ENCODE measurements around the gene NME9. TPM values are rescaled to one million over a fixed set of nuclear protein-coding genes. Genes with fewer than 3 reads are reported as not detected.

Gene NME9
- total RNA-seq, 1 experiment from 2014 or later: not detected

GRCh38 chr3:138297876-138298275 is 31.8 kb downstream of the NME9 start (continued):
- TF ChIP-seq HMGXB4 (CRISPR knock-in tag; IDR thresholded peaks at IDR 0.05) (no peak), ZNF281 (CRISPR knock-in tag; IDR thresholded peaks at IDR 0.05) (no peak), ETV6 (CRISPR knock-in tag; IDR thresholded peaks at IDR 0.05) (no peak), E2F4 (CRISPR knock-in tag; IDR thresholded peaks at IDR 0.05; ENCODE audit: borderline replicate concordance, low read depth) (no peak), CREM (CRISPR knock-in tag; IDR thresholded peaks at IDR 0.05) (no peak), FOXJ3 (CRISPR knock-in tag; IDR thresholded peaks at IDR 0.05; ENCODE audit: borderline replicate concordance) (no peak)

- TF ChIP-seq GABPB1 (CRISPR knock-in tag; IDR thresholded peaks at IDR 0.05): no peak
- DNase-seq (ENCODE audit: low spot score): no peak
- Mint-ChIP-seq H3K36me3 (peaks cover 35% of the 10 kb centered on the region), H3K9me3 (no peaks in the 10 kb centered on the region), H3K27ac (no peak overlapping the region), H3K27me3 (ENCODE audit: low read depth) (no peaks in the 10 kb centered on the region; the same call in 1 of the 2 replicates), H3K4me3 (no peak overlapping the region), H3K4me1 (no peaks in the 10 kb centered on the region)
- ChIA-PET POLR2A (no interaction called here), CTCF (no interaction called here)
- ATAC-seq: no peak
Measured at GRCh38 chr3:138297059-138297607, 32.5 kb downstream of the NME9 start.

GRCh38 chr3:138296639-138297038 is 33.0 kb downstream of the NME9 start:
- ChIA-PET CTCF (no interaction called here), POLR2A (no interaction called here)
- Mint-ChIP-seq H3K27ac (no peak overlapping the region), H3K36me3 (peaks cover 37% of the 10 kb centered on the region), H3K4me3 (no peak overlapping the region), H3K27me3 (ENCODE audit: low read depth) (no peaks in the 10 kb centered on the region; the same call in 1 of the 2 replicates), H3K9me3 (no peaks in the 10 kb centered on the region), H3K4me1 (no peaks in the 10 kb centered on the region)
- DNase-seq (ENCODE audit: low spot score) (no peak), ATAC-seq (no peak)
- TF ChIP-seq CREB1 (CRISPR knock-in tag; IDR thresholded peaks at IDR 0.05) (no peak), MLX (CRISPR knock-in tag; IDR thresholded peaks at IDR 0.05) (no peak), ARID4B (CRISPR knock-in tag; IDR thresholded peaks at IDR 0.05; ENCODE audit: borderline replicate concordance) (no peak), HMGXB4 (CRISPR knock-in tag; IDR thresholded peaks at IDR 0.05) (no peak)
